IMR-90 (cell line): Measurements from ENCODE around the gene HLA-DOB. TPM values are rescaled to one million over a fixed set of nuclear protein-coding genes. Genes with fewer than 3 reads are reported as not detected.

Source experiments
- ATAC-seq: fragments of 200-7000 bp; cut with Tn5 transposase; 2 replicates; pipeline ENCODE4 v1.9.1; 2020; ENCODE audit warnings: low read depth, mild to moderate bottlenecking, moderate library complexity
- BruUV-seq: library from RNA; stranded (reverse); fragments of 400-500 nt; replicated peaks from 2 replicates; lab custom pipeline; 2021; lab: Mats Ljungman, UMichigan
- CTCF ChIA-PET: fragments of 300-600 bp; formaldehyde crosslinking; extraction: SDS; loops from one replicate; lab custom pipeline; 2021; ENCODE audit warnings: antibody characterized with exemption; lab: Yijun Ruan, JAX
- POLR2A ChIA-PET: fragments of 300-600 bp; sonication (Branson Sonifier 250); formaldehyde crosslinking; loops from one replicate; lab custom pipeline; 2022; ENCODE audit warnings: antibody characterized with exemption; ENCODE audit not compliant: unreplicated experiment; lab: Charles Lee
- DNase-seq: peaks from one replicate; pipeline ENCODE4 v3.0.0; 2013
- H2AFZ ChIP-seq: replicated peaks from 2 replicates; pipeline ENCODE3; 2013; ENCODE audit warnings: low read length, mild to moderate bottlenecking; ENCODE audit not compliant: poor library complexity
- H2AK5ac ChIP-seq: 2 replicates; pipeline ENCODE4 v1.6.1; 2013; ENCODE audit warnings: low read depth, low read length, inconsistent platforms
- H2AK9ac ChIP-seq: replicated peaks from 2 replicates; pipeline ENCODE3; 2013; ENCODE audit warnings: mild to moderate bottlenecking, low read depth, low read length, moderate library complexity; ENCODE audit not compliant: poor library complexity
- H2BK120ac ChIP-seq: 2 replicates; pipeline ENCODE4 v1.6.1; 2013; ENCODE audit warnings: low read depth, low read length, inconsistent platforms
- H2BK15ac ChIP-seq: 3 replicates; pipeline ENCODE4 v1.6.1; 2013; ENCODE audit warnings: low read depth, low read length, inconsistent platforms
- H2BK20ac ChIP-seq: 2 replicates; pipeline ENCODE4 v1.6.1; 2013; ENCODE audit warnings: low read depth, mild to moderate bottlenecking, inconsistent platforms, low read length, moderate library complexity
- H2BK5ac ChIP-seq: 2 replicates; pipeline ENCODE4 v1.6.1; 2013; ENCODE audit warnings: mild to moderate bottlenecking, low read depth, low read length, inconsistent platforms; ENCODE audit not compliant: poor library complexity, severe bottlenecking
- H3K14ac ChIP-seq: replicated peaks from 2 replicates; pipeline ENCODE4 v1.6.1; 2013; ENCODE audit warnings: low read depth, low read length, inconsistent platforms
- H3K18ac ChIP-seq: 2 replicates; pipeline ENCODE4 v1.6.1; 2013; ENCODE audit warnings: low read depth, low read length, control low read depth
- H3K23ac ChIP-seq: 2 replicates; pipeline ENCODE4 v1.6.1; 2013; ENCODE audit warnings: low read depth, low read length, inconsistent platforms
- H3K27ac ChIP-seq: 2 replicates; pipeline ENCODE4 v1.5.1; 2013; ENCODE audit warnings: mild to moderate bottlenecking, control low read depth, low read length; ENCODE audit not compliant: insufficient read depth
- H3K27me3 ChIP-seq: 2 replicates; pipeline ENCODE4 v1.6.1; 2013; ENCODE audit warnings: low read length; ENCODE audit not compliant: control insufficient read depth, insufficient read depth
- H3K36me3 ChIP-seq: 2 replicates; pipeline ENCODE4 v1.6.1; 2013; ENCODE audit warnings: low read length, mixed read lengths; ENCODE audit not compliant: control insufficient read depth, insufficient read depth
- H3K4ac ChIP-seq: 2 replicates; pipeline ENCODE4 v1.6.1; 2013; ENCODE audit warnings: low read depth, low read length, inconsistent platforms
- H3K4me1 ChIP-seq: 2 replicates; pipeline ENCODE4 v1.6.1; 2013; ENCODE audit warnings: low read length, mixed read lengths; ENCODE audit not compliant: control insufficient read depth, insufficient read depth
- H3K4me2 ChIP-seq: 2 replicates; pipeline ENCODE4 v1.6.1; 2013; ENCODE audit warnings: low read depth, mild to moderate bottlenecking, control low read depth, low read length, moderate library complexity
- H3K4me3 ChIP-seq: 2 replicates; pipeline ENCODE4 v1.5.1; 2013; ENCODE audit warnings: low read depth, mild to moderate bottlenecking, control low read depth, low read length, moderate library complexity; ENCODE audit not compliant: insufficient read depth
- H3K56ac ChIP-seq: 2 replicates; pipeline ENCODE4 v1.6.1; 2013; ENCODE audit warnings: low read length, inconsistent platforms; ENCODE audit not compliant: insufficient read depth; ENCODE audit errors: extremely low read depth
- H3K79me1 ChIP-seq, 2 experiments: 2 replicates each; pipeline ENCODE4 v1.6.1; 2013; ENCODE audit warnings: low read length in 2 of 2, inconsistent platforms in 1 of 2, low read depth in 1 of 2
- H3K9ac ChIP-seq: 2 replicates; pipeline ENCODE4 v1.6.1; 2013; ENCODE audit warnings: low read depth, low read length, control low read depth
- H3K9me1 ChIP-seq: 2 replicates; pipeline ENCODE4 v1.6.1; 2013; ENCODE audit warnings: low read length, inconsistent platforms; ENCODE audit not compliant: insufficient read depth
- H3K9me3 ChIP-seq: 2 replicates; pipeline ENCODE4 v1.6.1; 2013; ENCODE audit warnings: low read length; ENCODE audit not compliant: control insufficient read depth, insufficient read depth
- H4K20me1 ChIP-seq: 2 replicates; pipeline ENCODE4 v1.6.1; 2013; ENCODE audit warnings: low read length, inconsistent platforms; ENCODE audit not compliant: insufficient read depth
- H4K5ac ChIP-seq: 2 replicates; pipeline ENCODE4 v1.6.1; 2013; ENCODE audit warnings: mild to moderate bottlenecking, low read depth, low read length, control low read depth
- H4K8ac ChIP-seq, 2 experiments: 2 replicates each; pipeline ENCODE4 v1.6.1; 2013; ENCODE audit warnings: low read depth in 2 of 2, low read length in 2 of 2, control low read depth in 1 of 2, inconsistent platforms in 1 of 2
- H4K91ac ChIP-seq: 2 replicates; pipeline ENCODE4 v1.6.1; 2013; ENCODE audit warnings: low read depth, low read length, inconsistent platforms; ENCODE audit not compliant: insufficient read depth
- CEBPB ChIP-seq: IDR thresholded peaks from 2 replicates; pipeline ENCODE4 v1.6.1; 2012; ENCODE audit warnings: low read depth, low read length, improper control_type of control experiment
- CHD1 ChIP-seq: IDR thresholded peaks from 2 replicates; pipeline ENCODE4 v1.6.1; 2012; ENCODE audit warnings: low read depth, low read length, improper control_type of control experiment
- ELK1 ChIP-seq: fragments of 150-350 bp; IDR thresholded peaks from 2 replicates; pipeline ENCODE4 v1.6.1; 2016; ENCODE audit warnings: low read depth, mild to moderate bottlenecking, low read length, moderate library complexity, borderline replicate concordance
- FOS ChIP-seq: fragments of 150-350 bp; IDR thresholded peaks from 2 replicates; pipeline ENCODE4 v1.6.1; 2016; ENCODE audit warnings: low read depth, low read length
- MAFK ChIP-seq: IDR thresholded peaks from 2 replicates; pipeline ENCODE4 v1.6.1; 2012; ENCODE audit warnings: low read depth, low read length, improper control_type of control experiment
- MAZ ChIP-seq: IDR thresholded peaks from 2 replicates; pipeline ENCODE4 v1.6.1; 2012; ENCODE audit warnings: low read depth, mild to moderate bottlenecking, low read length, improper control_type of control experiment, moderate library complexity, borderline replicate concordance
- NFE2L2 ChIP-seq: fragments of 150-350 bp; IDR thresholded peaks from 2 replicates; pipeline ENCODE4 v1.6.1; 2016; ENCODE audit warnings: low read depth, mild to moderate bottlenecking, low read length
- RCOR1 ChIP-seq: IDR thresholded peaks from 2 replicates; pipeline ENCODE4 v1.6.1; 2012; ENCODE audit warnings: mild to moderate bottlenecking, low read length, improper control_type of control experiment; ENCODE audit not compliant: insufficient replicate concordance
- RFX5 ChIP-seq: IDR thresholded peaks from 2 replicates; pipeline ENCODE4 v1.8.0; 2012; ENCODE audit warnings: low read depth, mild to moderate bottlenecking, low read length, moderate library complexity
- SMC3 ChIP-seq: fragments of 150-350 bp; IDR thresholded peaks from 2 replicates; pipeline ENCODE4 v1.6.1; 2016; ENCODE audit warnings: low read depth, mild to moderate bottlenecking, antibody characterized with exemption, low read length, moderate library complexity
- dilution Hi-C: fragments of 300-500 bp; cut with HindIII; formaldehyde crosslinking; loops from one replicate; pipeline ENCODE4 v1.14.3; 2018; ENCODE audit warnings: low sequenced_read_pairs; ENCODE audit not compliant: unreplicated experiment
- in situ Hi-C: fragments of 300-500 bp; cut with MboI; formaldehyde crosslinking; loops from 3 replicates; pipeline ENCODE4 v1.14.3; 2019; ENCODE audit warnings: low sequenced_read_pairs, inconsistent platforms, mixed read lengths
- intact Hi-C: fragments of 100-400 bp; cut with micrococcal nuclease; formaldehyde crosslinking; loops from 2 replicates; pipeline ENCODE4 v1.10.0; 2022
- polyA plus RNA-seq, 3 experiments: library from polyadenylated mRNA; depleted of rRNA; stranded (reverse); fragments of >200 nt; gene quantifications; 2 replicates each; pipeline ENCODE4 v1.2.3, GENCODE V29; 2012; ENCODE audit warnings: low replicate concordance in 1 of 3
- total RNA-seq: library from RNA; depleted of rRNA; stranded (reverse); fragments of >200 nt; gene quantifications from 2 replicates; pipeline ENCODE4 v1.2.3, GENCODE V29; 2012
- TF ChIP-seq, protein P1 (sequence below): fragments of 150-350 bp; IDR thresholded peaks from 2 replicates; pipeline ENCODE4 v1.6.1; 2017; ENCODE audit warnings: mild to moderate bottlenecking, antibody characterized with exemption, low read length, low read depth
- TF ChIP-seq, protein P2 (sequence below): conservative IDR thresholded peaks from 2 replicates; pipeline ENCODE4 v1.5.1; 2012; ENCODE audit warnings: mild to moderate bottlenecking, low read depth, low read length, improper control_type of control experiment

Gene HLA-DOB
- total and polyA plus RNA-seq, 2 of the 4 experiments (the other 2 are of a cell fraction) = 0.36 to 2.3 TPM

DNA sequence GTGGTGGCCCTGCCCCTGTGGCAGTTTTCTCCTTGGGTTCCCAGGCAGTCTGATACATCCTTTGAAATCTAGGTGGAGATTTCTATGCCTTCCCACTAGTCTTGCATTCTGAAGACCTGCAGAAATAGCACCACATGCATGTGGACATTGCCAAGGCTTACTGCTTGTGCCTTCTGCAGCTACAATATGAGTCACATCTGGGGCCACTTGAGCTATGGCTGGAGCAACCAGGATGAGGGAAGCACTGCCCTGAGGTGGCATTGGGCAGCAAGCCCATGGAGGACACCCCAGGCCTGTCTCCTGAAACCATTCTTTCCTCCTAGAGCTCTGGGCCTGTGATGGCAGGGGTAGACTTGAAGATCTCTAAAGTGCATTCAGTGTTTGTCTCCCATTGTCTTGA, 37.8 kb downstream of the HLA-DOB start:
- no peak for DNase-seq
- dilution Hi-C loops = no loop called here
- POLR2A ChIA-PET = no interaction called here

More for the DNA sequence above, 37.8 kb downstream of the HLA-DOB start:
- H2BK15ac ChIP-seq = no peak overlapping the region
- no peak overlapping the region for H3K18ac ChIP-seq
- no peak overlapping the region for H2BK20ac ChIP-seq
- no peak overlapping the region for H3K9ac ChIP-seq
- H3K36me3 ChIP-seq = no peaks in the 10 kb centered on the region
- H4K8ac ChIP-seq = no peak overlapping the region
- TF ChIP-seq FOS (no peak), MAFK (no peak), RCOR1 (no peak), NFE2L2 (no peak), SMC3 (no peak), MAZ (no peak), CHD1 (no peak), CEBPB (no peak), RFX5 (no peak), ELK1 (no peak)
- TF ChIP-seq, protein P1, sequence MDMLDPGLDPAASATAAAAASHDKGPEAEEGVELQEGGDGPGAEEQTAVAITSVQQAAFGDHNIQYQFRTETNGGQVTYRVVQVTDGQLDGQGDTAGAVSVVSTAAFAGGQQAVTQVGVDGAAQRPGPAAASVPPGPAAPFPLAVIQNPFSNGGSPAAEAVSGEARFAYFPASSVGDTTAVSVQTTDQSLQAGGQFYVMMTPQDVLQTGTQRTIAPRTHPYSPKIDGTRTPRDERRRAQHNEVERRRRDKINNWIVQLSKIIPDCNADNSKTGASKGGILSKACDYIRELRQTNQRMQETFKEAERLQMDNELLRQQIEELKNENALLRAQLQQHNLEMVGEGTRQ = no peak
- TF ChIP-seq, protein P2, sequence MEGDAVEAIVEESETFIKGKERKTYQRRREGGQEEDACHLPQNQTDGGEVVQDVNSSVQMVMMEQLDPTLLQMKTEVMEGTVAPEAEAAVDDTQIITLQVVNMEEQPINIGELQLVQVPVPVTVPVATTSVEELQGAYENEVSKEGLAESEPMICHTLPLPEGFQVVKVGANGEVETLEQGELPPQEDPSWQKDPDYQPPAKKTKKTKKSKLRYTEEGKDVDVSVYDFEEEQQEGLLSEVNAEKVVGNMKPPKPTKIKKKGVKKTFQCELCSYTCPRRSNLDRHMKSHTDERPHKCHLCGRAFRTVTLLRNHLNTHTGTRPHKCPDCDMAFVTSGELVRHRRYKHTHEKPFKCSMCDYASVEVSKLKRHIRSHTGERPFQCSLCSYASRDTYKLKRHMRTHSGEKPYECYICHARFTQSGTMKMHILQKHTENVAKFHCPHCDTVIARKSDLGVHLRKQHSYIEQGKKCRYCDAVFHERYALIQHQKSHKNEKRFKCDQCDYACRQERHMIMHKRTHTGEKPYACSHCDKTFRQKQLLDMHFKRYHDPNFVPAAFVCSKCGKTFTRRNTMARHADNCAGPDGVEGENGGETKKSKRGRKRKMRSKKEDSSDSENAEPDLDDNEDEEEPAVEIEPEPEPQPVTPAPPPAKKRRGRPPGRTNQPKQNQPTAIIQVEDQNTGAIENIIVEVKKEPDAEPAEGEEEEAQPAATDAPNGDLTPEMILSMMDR = no peak
- no peak overlapping the region for H3K23ac ChIP-seq
- no peak overlapping the region for H3K4me2 ChIP-seq
- no peak overlapping the region for H3K4ac ChIP-seq
- H3K9me1 ChIP-seq = no peaks in the 10 kb centered on the region
- peaks cover 5% of the 10 kb centered on the region; the same call in 1 of the 2 replicates for H3K27me3 ChIP-seq
- no peak overlapping the region for H2AK9ac ChIP-seq
- H3K14ac ChIP-seq = no peak overlapping the region
- H2AK5ac ChIP-seq = no peak overlapping the region
- no peak overlapping the region for H4K5ac ChIP-seq
- in situ Hi-C loops = no loop called here
- no peak for ATAC-seq
- H3K4me1 ChIP-seq = no peaks in the 10 kb centered on the region
- no peak overlapping the region for H2BK120ac ChIP-seq
- H3K79me1 ChIP-seq = no peaks in the 10 kb centered on the region
- no TSS peak for BruUV-seq
- no peak overlapping the region for H2AFZ ChIP-seq
- no peak overlapping the region for H2BK5ac ChIP-seq
- H3K27ac ChIP-seq = no peak overlapping the region
- H4K91ac ChIP-seq = no peak overlapping the region
- CTCF ChIA-PET = no interaction called here
- intact Hi-C loops = no loop called here
- H3K56ac ChIP-seq = no peak overlapping the region
- H3K9me3 ChIP-seq = no peaks in the 10 kb centered on the region
- no peaks in the 10 kb centered on the region for H4K20me1 ChIP-seq
- no peak overlapping the region for H3K4me3 ChIP-seq
